MM.1S (cell line): ENCODE results near the gene SMOC2.

Source experiments
- DNase-seq: peaks from one replicate; pipeline ENCODE4 v3.0.0-alpha.2; 2015
- H2AFZ ChIP-seq: fragments of 300-600 bp; sonication (generic); 2 replicates; pipeline ENCODE4 v1.6.0; 2016; ENCODE audit warnings: antibody characterized with exemption, low read length
- H3F3A ChIP-seq: fragments of 300-600 bp; sonication (generic); 2 replicates; pipeline ENCODE4 v1.6.1; 2016; ENCODE audit warnings: mild to moderate bottlenecking, antibody characterized with exemption, low read length, moderate library complexity, mixed read lengths; ENCODE audit not compliant: insufficient read depth
- H3K27ac ChIP-seq: fragments of 300-600 bp; sonication (generic); 2 replicates; pipeline ENCODE4 v1.5.1; 2016; ENCODE audit warnings: mild to moderate bottlenecking, low read length
- H3K27me3 ChIP-seq: fragments of 300-600 bp; sonication (generic); replicated peaks from 2 replicates; pipeline ENCODE4 v1.6.0; 2016; ENCODE audit warnings: low read length; ENCODE audit not compliant: insufficient read depth
- H3K36me3 ChIP-seq: fragments of 300-600 bp; sonication (generic); replicated peaks from 2 replicates; pipeline ENCODE4 v1.6.1; 2016; ENCODE audit warnings: mild to moderate bottlenecking, low read length, mixed read lengths; ENCODE audit not compliant: insufficient read depth
- H3K4me1 ChIP-seq: fragments of 300-600 bp; sonication (generic); 2 replicates; pipeline ENCODE4 v1.6.1; 2016; ENCODE audit warnings: low read length, mixed read lengths
- H3K4me2 ChIP-seq: fragments of 300-600 bp; sonication (generic); 2 replicates; pipeline ENCODE4 v1.6.0; 2016; ENCODE audit warnings: low read depth, low read length
- H3K4me3 ChIP-seq: fragments of 300-600 bp; sonication (generic); 2 replicates; pipeline ENCODE4 v1.5.1; 2016; ENCODE audit warnings: low read length, mixed read lengths
- H3K79me2 ChIP-seq: fragments of 300-600 bp; sonication (generic); 2 replicates; pipeline ENCODE4 v1.6.1; 2016; ENCODE audit warnings: mixed run types, low read length, mixed read lengths
- H3K9ac ChIP-seq: fragments of 300-600 bp; sonication (generic); 2 replicates; pipeline ENCODE4 v1.6.1; 2016; ENCODE audit warnings: low read length, mixed read lengths
- H3K9me2 ChIP-seq: fragments of 300-600 bp; sonication (generic); replicated peaks from 2 replicates; pipeline ENCODE4 v1.6.1; 2016; ENCODE audit warnings: mild to moderate bottlenecking, low read length, mixed read lengths; ENCODE audit not compliant: insufficient read depth
- H3K9me3 ChIP-seq: fragments of 300-600 bp; sonication (generic); replicated peaks from 2 replicates; pipeline ENCODE4 v1.6.1; 2016; ENCODE audit warnings: mild to moderate bottlenecking, low read length, mixed read lengths; ENCODE audit not compliant: insufficient read depth
- H4K20me1 ChIP-seq: fragments of 300-600 bp; sonication (generic); 2 replicates; pipeline ENCODE4 v1.6.1; 2016; ENCODE audit warnings: mild to moderate bottlenecking, low read length, moderate library complexity, mixed read lengths; ENCODE audit not compliant: insufficient read depth
- CTCF ChIP-seq: fragments of 300-600 bp; sonication (generic); IDR thresholded peaks from 2 replicates; pipeline ENCODE4 v1.5.1; 2016; ENCODE audit warnings: antibody characterized with exemption, low read length, mixed read lengths
- EZH2 ChIP-seq: fragments of 300-600 bp; sonication (generic); optimal IDR thresholded peaks from 2 replicates; pipeline ENCODE3; 2017; ENCODE audit warnings: low read depth, mild to moderate bottlenecking, antibody characterized with exemption, low read length, mixed read lengths
- EZH2phosphoT487 ChIP-seq: fragments of 300-600 bp; sonication (generic); IDR thresholded peaks from 2 replicates; pipeline ENCODE4 v1.6.1; 2018; ENCODE audit warnings: antibody characterized with exemption, low read length

SMOC2 gene

GRCh38 chr6:168412456-168412855 is 28.5 kb upstream of the SMOC2 start:
- Histone ChIP-seq H3K9me2 (no peaks in the 10 kb centered on the region), H2AFZ (no peak overlapping the region), H3K4me1 (no peaks in the 10 kb centered on the region), H3K27me3 (no peaks in the 10 kb centered on the region), H3K4me2 (no peak overlapping the region), H3K79me2 (no peaks in the 10 kb centered on the region), H3K36me3 (no peaks in the 10 kb centered on the region), H3K4me3 (no peak overlapping the region), H3K27ac (no peak overlapping the region), H3K9ac (no peak overlapping the region), H3F3A (no peaks in the 10 kb centered on the region), H4K20me1 (no peaks in the 10 kb centered on the region), H3K9me3 (no peaks in the 10 kb centered on the region)
- DNase-seq, result no peak
- TF ChIP-seq EZH2 (no peak), EZH2phosphoT487 (no peak), CTCF (no peak)

- no peaks in the 10 kb centered on the region for H3K9me2 ChIP-seq
- no peak overlapping the region for H3K9ac ChIP-seq
- no peaks in the 10 kb centered on the region for H3K9me3 ChIP-seq
- H3K27me3 ChIP-seq, result no peaks in the 10 kb centered on the region
- DNase-seq, result no peak
- H3K27ac ChIP-seq, result no peak overlapping the region
- H3K79me2 ChIP-seq, result no peaks in the 10 kb centered on the region
- no peaks in the 10 kb centered on the region for H3K36me3 ChIP-seq
- no peaks in the 10 kb centered on the region for H3K4me1 ChIP-seq
- no peak overlapping the region for H2AFZ ChIP-seq
- TF ChIP-seq CTCF (no peak), EZH2phosphoT487 (no peak), EZH2 (no peak)
- no peaks in the 10 kb centered on the region for H4K20me1 ChIP-seq
- no peaks in the 10 kb centered on the region for H3F3A ChIP-seq
- H3K4me3 ChIP-seq, result no peak overlapping the region
- no peak overlapping the region for H3K4me2 ChIP-seq
Observed at GRCh38 chr6:168413018-168413720, 27.8 kb upstream of the SMOC2 start.

GRCh38 chr6:168413856-168414255 is 27.1 kb upstream of the SMOC2 start:
- no peaks in the 10 kb centered on the region for H3K4me1 ChIP-seq
- H3K27me3 ChIP-seq, result no peaks in the 10 kb centered on the region
- H3K9me3 ChIP-seq, result no peaks in the 10 kb centered on the region
- TF ChIP-seq EZH2, result no peak
- TF ChIP-seq EZH2phosphoT487, result no peak
- TF ChIP-seq CTCF, result no peak
- H3K4me2 ChIP-seq, result no peak overlapping the region
- no peaks in the 10 kb centered on the region for H3K36me3 ChIP-seq
- H3K9me2 ChIP-seq, result no peaks in the 10 kb centered on the region
- no peaks in the 10 kb centered on the region for H3K79me2 ChIP-seq
- H4K20me1 ChIP-seq, result no peaks in the 10 kb centered on the region
- DNase-seq, result no peak
- no peaks in the 10 kb centered on the region for H3F3A ChIP-seq
- no peak overlapping the region for H3K4me3 ChIP-seq
- H3K27ac ChIP-seq, result no peak overlapping the region
- no peak overlapping the region for H3K9ac ChIP-seq
- H2AFZ ChIP-seq, result no peak overlapping the region
